GM23338 (cell line): ENCODE data around the gene NIT1. TPM values are rescaled to one million over a fixed set of nuclear protein-coding genes. Genes with fewer than 3 reads are reported as not detected.

Experiments used
- ATAC-seq: fragments of 200-7000 bp; cut with Tn5 transposase; 3 replicates; pipeline ENCODE4 v1.9.1; 2020
- DNase-seq: peaks from one replicate; pipeline ENCODE4 v3.0.0-alpha.2; 2015; ENCODE audit warnings: low spot score
- H2AFZ ChIP-seq: fragments of 200-600 bp; sonication (generic); 2 replicates; pipeline ENCODE4 v1.8.0; 2016; ENCODE audit warnings: antibody characterized with exemption, mild to moderate bottlenecking, moderate library complexity
- H3F3A ChIP-seq: fragments of 200-600 bp; sonication (generic); replicated peaks from 2 replicates; pipeline ENCODE4 v1.8.0; 2017; ENCODE audit warnings: antibody characterized with exemption, mixed run types, low read depth
- H3K27ac ChIP-seq: fragments of 200-600 bp; sonication (generic); 2 replicates; pipeline ENCODE4 v1.6.1; 2016; ENCODE audit warnings: low read depth
- H3K27me3 ChIP-seq: fragments of 200-600 bp; sonication (generic); 2 replicates; pipeline ENCODE4 v1.8.0; 2016; ENCODE audit warnings: mild to moderate bottlenecking, mixed run types, moderate library complexity; ENCODE audit not compliant: insufficient read depth
- H3K36me3 ChIP-seq: fragments of 200-600 bp; sonication (generic); 2 replicates; pipeline ENCODE4 v1.8.0; 2016; ENCODE audit warnings: mild to moderate bottlenecking; ENCODE audit not compliant: insufficient read depth
- H3K4me1 ChIP-seq: fragments of 200-600 bp; sonication (generic); 2 replicates; pipeline ENCODE4 v1.8.0; 2016; ENCODE audit warnings: mild to moderate bottlenecking, moderate library complexity; ENCODE audit not compliant: insufficient read depth
- H3K4me2 ChIP-seq: fragments of 200-600 bp; sonication (generic); 2 replicates; pipeline ENCODE4 v1.7.1; 2017; ENCODE audit warnings: mixed run types
- H3K4me3 ChIP-seq: fragments of 200-600 bp; sonication (generic); 2 replicates; pipeline ENCODE4 v1.6.1; 2016; ENCODE audit warnings: mixed run types
- H3K79me2 ChIP-seq: fragments of 200-600 bp; sonication (generic); replicated peaks from 2 replicates; pipeline ENCODE4 v1.8.0; 2017; ENCODE audit warnings: mild to moderate bottlenecking; ENCODE audit not compliant: insufficient read depth
- H3K9me2 ChIP-seq: fragments of 200-600 bp; sonication (generic); 2 replicates; pipeline ENCODE4 v1.8.0; 2017; ENCODE audit not compliant: insufficient read depth
- H4K20me1 ChIP-seq: fragments of 200-600 bp; sonication (generic); replicated peaks from 2 replicates; pipeline ENCODE4 v1.8.0; 2017; ENCODE audit warnings: mild to moderate bottlenecking; ENCODE audit not compliant: insufficient read depth
- H3K27ac Mint-ChIP-seq: 2 replicates; pipeline ENCODE4 v1.8.0; 2020; ENCODE audit warnings: inconsistent platforms, mild to moderate bottlenecking, moderate library complexity, mixed read lengths
- H3K27me3 Mint-ChIP-seq: 3 replicates; pipeline ENCODE4 v1.8.0; 2022; ENCODE audit warnings: low read depth, mild to moderate bottlenecking, moderate library complexity, mixed read lengths, inconsistent platforms; ENCODE audit not compliant: insufficient read depth, poor library complexity
- H3K36me3 Mint-ChIP-seq: 3 replicates; pipeline ENCODE4 v1.8.0; 2021; ENCODE audit warnings: low read depth, mild to moderate bottlenecking, inconsistent platforms, moderate library complexity, mixed read lengths
- H3K4me1 Mint-ChIP-seq: 3 replicates; pipeline ENCODE4 v1.8.0; 2020; ENCODE audit warnings: mild to moderate bottlenecking, inconsistent platforms, mixed read lengths
- H3K4me3 Mint-ChIP-seq: 3 replicates; pipeline ENCODE4 v1.8.0; 2021; ENCODE audit warnings: moderate library complexity, mild to moderate bottlenecking, inconsistent platforms, mixed read lengths
- H3K9me3 Mint-ChIP-seq: 3 replicates; pipeline ENCODE4 v1.8.0; 2020; ENCODE audit warnings: moderate library complexity, mild to moderate bottlenecking, inconsistent platforms, mixed read lengths
- ETS1 ChIP-seq: IDR thresholded peaks from 2 replicates; pipeline ENCODE4 v1.6.1; 2016; ENCODE audit warnings: antibody characterized with exemption
- EZH2phosphoT487 ChIP-seq: fragments of 200-600 bp; sonication (generic); IDR thresholded peaks from one replicate; pipeline ENCODE4 v1.8.1; 2018; ENCODE audit warnings: antibody characterized with exemption; ENCODE audit not compliant: unreplicated experiment
- JUNB ChIP-seq: IDR thresholded peaks from one replicate; pipeline ENCODE4 v1.6.1; 2016; ENCODE audit warnings: antibody characterized with exemption; ENCODE audit not compliant: unreplicated experiment
- POLR2AphosphoS5 ChIP-seq: IDR thresholded peaks from 2 replicates; pipeline ENCODE4 v1.6.1; 2016; ENCODE audit warnings: antibody characterized with exemption, low read depth
- REST ChIP-seq: IDR thresholded peaks from one replicate; pipeline ENCODE4 v1.6.1; 2018; ENCODE audit warnings: antibody characterized with exemption; ENCODE audit not compliant: unreplicated experiment
- ZNF331 ChIP-seq: fragments of 250-450 bp; sonication (Bioruptor Pico); IDR thresholded peaks from 2 replicates; pipeline ENCODE4 v1.5.0; 2020; ENCODE audit warnings: low read depth, mild to moderate bottlenecking, moderate library complexity
- ZNF462 ChIP-seq: fragments of 250-450 bp; sonication (Bioruptor Pico); IDR thresholded peaks from 2 replicates; pipeline ENCODE4 v1.5.0; 2020; ENCODE audit warnings: mild to moderate bottlenecking, moderate library complexity
- polyA plus RNA-seq: library from polyadenylated mRNA; unstranded; fragments of >200 nt; fragmentation: Nextera tagmentation; extraction: Ambion mirVana; gene quantifications from 2 replicates; pipeline ENCODE4 v1.2.1, GENCODE V29; 2016
- total RNA-seq: library from RNA; depleted of rRNA; stranded (reverse); fragments of >200 nt; shearing (Covaris generic); gene quantifications from 2 replicates; pipeline ENCODE4 v1.2.3, GENCODE V29; 2014

The NIT1 gene
- total and polyA plus RNA-seq, 2 experiments from 2014 or later: 35.9 to 43.0 TPM

- no peak for TF ChIP-seq REST
Observed at GRCh38 chr1:161122967-161123366, 5.1 kb downstream of the NIT1 start (continued).

GRCh38 chr1:161127649-161128048, 9.7 kb downstream of the NIT1 start:
- H3K9me3 Mint-ChIP-seq: no peaks in the 10 kb centered on the region
- DNase-seq (no peak), ATAC-seq (no peak)
- Histone ChIP-seq H3K9me2 (no peaks in the 10 kb centered on the region; the same call in 1 of the 2 replicates), H4K20me1 (no peaks in the 10 kb centered on the region; the same call in none of the 2 replicates), H3F3A (peaks cover 20% of the 10 kb centered on the region), H3K4me3 (no peak overlapping the region), H3K27ac (no peak overlapping the region), H3K36me3 (peaks cover 36% of the 10 kb centered on the region), H3K27me3 (no peaks in the 10 kb centered on the region), H3K4me1 (peaks cover 12% of the 10 kb centered on the region), H3K4me2 (no peak overlapping the region), H2AFZ (no peak overlapping the region), H3K79me2 (peaks cover 68% of the 10 kb centered on the region)
- no peak overlapping the region for H3K27ac Mint-ChIP-seq
- peaks cover 20% of the 10 kb centered on the region for H3K4me1 Mint-ChIP-seq
- no peak overlapping the region for H3K4me3 Mint-ChIP-seq
- H3K27me3 Mint-ChIP-seq: peaks cover 7% of the 10 kb centered on the region
- TF ChIP-seq POLR2AphosphoS5 (no peak), JUNB (no peak), ZNF331 (CRISPR knock-in tag) (no peak), EZH2phosphoT487 (no peak)
- peaks cover 57% of the 10 kb centered on the region for H3K36me3 Mint-ChIP-seq

GRCh38 chr1:161128591-161129420, 10.9 kb downstream of the NIT1 start:
- no peaks in the 10 kb centered on the region for H3K27me3 ChIP-seq
- DNase-seq (no peak), ATAC-seq (no peak)
- peaks cover 46% of the 10 kb centered on the region for H3K36me3 Mint-ChIP-seq
- H3K9me3 Mint-ChIP-seq: no peaks in the 10 kb centered on the region
- peaks cover 71% of the 10 kb centered on the region for H3K79me2 ChIP-seq
- H3K4me2 ChIP-seq: no peak overlapping the region
- H3K27me3 Mint-ChIP-seq: peaks cover 3% of the 10 kb centered on the region
- H3K27ac ChIP-seq: no peak overlapping the region
- H3K4me3 ChIP-seq: no peak overlapping the region
- peaks cover 20% of the 10 kb centered on the region for H3K4me1 Mint-ChIP-seq
- H3K4me3 Mint-ChIP-seq: no peak overlapping the region; the same call in 2 of the 3 replicates
- H3K36me3 ChIP-seq: peaks cover 25% of the 10 kb centered on the region
- no peak overlapping the region for H3K27ac Mint-ChIP-seq
- peaks cover 23% of the 10 kb centered on the region for H3F3A ChIP-seq
- H3K9me2 ChIP-seq: no peaks in the 10 kb centered on the region; the same call in 1 of the 2 replicates
- peaks cover 14% of the 10 kb centered on the region for H3K4me1 ChIP-seq
- no peaks in the 10 kb centered on the region; the same call in none of the 2 replicates for H4K20me1 ChIP-seq
- no peak overlapping the region for H2AFZ ChIP-seq
- TF ChIP-seq ZNF462 (CRISPR knock-in tag) (no peak), ZNF331 (CRISPR knock-in tag) (no peak), ETS1 (no peak)
